GM12892 (cell line): ENCODE data around the gene SRP68.
"Not testable (repeated sequence)": the region's sequence is repeated elsewhere in the genome, so short reads cannot be mapped to it uniquely, and the experiment has no call there.

ENCODE experiments used
- POLR2A ChIP-seq: IDR thresholded peaks from 2 replicates; pipeline ENCODE4 v1.6.1; 2011; ENCODE audit warnings: low read depth, low read length, control low read depth
- POLR2AphosphoS5 ChIP-seq: IDR thresholded peaks from 2 replicates; pipeline ENCODE4 v1.6.1; 2011; ENCODE audit warnings: low read depth, low read length, control low read depth
- TAF1 ChIP-seq: IDR thresholded peaks from 2 replicates; pipeline ENCODE4 v1.6.1; 2011; ENCODE audit warnings: low read depth, mild to moderate bottlenecking, control low read depth, low read length, borderline replicate concordance

DNA sequence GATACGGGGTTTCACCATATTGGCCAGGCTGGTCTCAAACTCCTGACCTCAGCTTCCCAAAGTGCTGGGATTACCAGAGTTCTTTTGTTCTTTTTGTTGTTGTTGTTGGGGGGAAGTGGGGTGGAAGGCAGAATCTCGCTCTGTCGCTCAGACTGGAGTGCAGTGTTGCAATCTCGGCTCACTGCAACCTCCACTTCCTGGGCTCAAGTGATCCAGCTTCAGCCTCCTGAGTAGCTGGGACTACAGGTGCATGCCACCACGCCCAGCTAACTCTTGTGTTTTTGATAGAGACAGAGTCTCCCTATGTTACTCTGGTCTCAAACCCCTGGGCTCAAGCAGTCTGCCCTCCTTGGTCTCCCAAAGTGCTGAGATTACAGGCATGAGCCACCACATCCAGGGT is 6.1 kb upstream of the SRP68 start:
- TF ChIP-seq POLR2A, TAF1, POLR2AphosphoS5: not testable (repeated sequence)
